ENCODE data around the gene LTC4S. TPM values are rescaled to one million over a fixed set of nuclear protein-coding genes. Genes with fewer than 3 reads are reported as not detected.
A peak's percentile ranks its signal among the peaks of the same experiment; 100 is the strongest.

Gene LTC4S
- total RNA-seq, 4 donors from 2014 or later: 4.6 to 6.9 (median 4.7) TPM; not detected in 1

GRCh38 chr5:179806250-179807048 lies 12.7 kb downstream of the LTC4S start, which contains the start of gene MGAT4B:
MGAT4B (minus strand) TSS chr5:179806866; CDS start chr5:179806583, 283 bp downstream.
- intact Hi-C loops (cut with DNase I): no loop called here
- Histone ChIP-seq H3K4me3 (peak within 1 kb of the TSS; percentile 77 to 99 (median 90)), H3K4me1 (peaks cover 42 to 57% (median 49%) of the 10 kb centered on the region in 3 donors), H3K36me3 (peaks cover 0 to 3% (median under 1%) of the 10 kb centered on the region in 3 donors), H3K27me3 (no peaks in the 10 kb centered on the region), H3K9me3 (no peaks in the 10 kb centered on the region), H3K27ac (peak within 1 kb of the TSS; percentile 93 to 99 (median 96))
- WGBS, 2 donors: 0% methylated on average over 4 of the region's 108 CpGs; no CpG with 5 or more reads in 1 of the 2 donors
- TF ChIP-seq POLR2A (IDR thresholded peaks at IDR 0.05): peak in 2 of 4 donors; percentile 51 to 76
- TF ChIP-seq, protein P1, sequence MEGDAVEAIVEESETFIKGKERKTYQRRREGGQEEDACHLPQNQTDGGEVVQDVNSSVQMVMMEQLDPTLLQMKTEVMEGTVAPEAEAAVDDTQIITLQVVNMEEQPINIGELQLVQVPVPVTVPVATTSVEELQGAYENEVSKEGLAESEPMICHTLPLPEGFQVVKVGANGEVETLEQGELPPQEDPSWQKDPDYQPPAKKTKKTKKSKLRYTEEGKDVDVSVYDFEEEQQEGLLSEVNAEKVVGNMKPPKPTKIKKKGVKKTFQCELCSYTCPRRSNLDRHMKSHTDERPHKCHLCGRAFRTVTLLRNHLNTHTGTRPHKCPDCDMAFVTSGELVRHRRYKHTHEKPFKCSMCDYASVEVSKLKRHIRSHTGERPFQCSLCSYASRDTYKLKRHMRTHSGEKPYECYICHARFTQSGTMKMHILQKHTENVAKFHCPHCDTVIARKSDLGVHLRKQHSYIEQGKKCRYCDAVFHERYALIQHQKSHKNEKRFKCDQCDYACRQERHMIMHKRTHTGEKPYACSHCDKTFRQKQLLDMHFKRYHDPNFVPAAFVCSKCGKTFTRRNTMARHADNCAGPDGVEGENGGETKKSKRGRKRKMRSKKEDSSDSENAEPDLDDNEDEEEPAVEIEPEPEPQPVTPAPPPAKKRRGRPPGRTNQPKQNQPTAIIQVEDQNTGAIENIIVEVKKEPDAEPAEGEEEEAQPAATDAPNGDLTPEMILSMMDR (IDR thresholded peaks at IDR 0.05): peak in 2 of 6 experiments; percentile 4 to 13
- no peak for DNase-seq

- Histone ChIP-seq H3K9me3 (no peaks in the 10 kb centered on the region), H3K4me1 (peaks cover 9 to 40% (median 16%) of the 10 kb centered on the region in 3 donors), H3K27me3 (no peaks in the 10 kb centered on the region), H3K4me3 (no peak overlapping the region), H3K36me3 (peaks cover 0 to 8% (median 0%) of the 10 kb centered on the region in 3 donors), H3K27ac (peak overlapping the region in 1 of 4 donors; percentile 30)
- TF ChIP-seq POLR2A (IDR thresholded peaks at IDR 0.05): no peak
- TF ChIP-seq, protein P1 (IDR thresholded peaks at IDR 0.05): no peak
- DNase-seq: no peak
- WGBS, 2 donors: 70% methylated on average over 17 to 20 of the region's 27 CpGs
- intact Hi-C loops (cut with DNase I): no loop called here
Observed at GRCh38 chr5:179812135-179812825, 18.5 kb downstream of the LTC4S start.

- Histone ChIP-seq H3K27ac (no peak overlapping the region), H3K4me3 (no peak overlapping the region), H3K27me3 (no peaks in the 10 kb centered on the region), H3K9me3 (no peaks in the 10 kb centered on the region), H3K36me3 (peaks cover 0 to 8% (median 0%) of the 10 kb centered on the region in 3 donors), H3K4me1 (peaks cover 12 to 40% (median 17%) of the 10 kb centered on the region in 3 donors)
- DNase-seq: no peak
- TF ChIP-seq, protein P1 (IDR thresholded peaks at IDR 0.05): no peak
- no peak for TF ChIP-seq POLR2A (IDR thresholded peaks at IDR 0.05)
- WGBS, 2 donors: 88 to 91% methylated on average over 3 to 5 of the region's 5 CpGs
- intact Hi-C loops (cut with DNase I): no loop called here
Observed at GRCh38 chr5:179812997-179813607, 19.3 kb downstream of the LTC4S start.

DNA sequence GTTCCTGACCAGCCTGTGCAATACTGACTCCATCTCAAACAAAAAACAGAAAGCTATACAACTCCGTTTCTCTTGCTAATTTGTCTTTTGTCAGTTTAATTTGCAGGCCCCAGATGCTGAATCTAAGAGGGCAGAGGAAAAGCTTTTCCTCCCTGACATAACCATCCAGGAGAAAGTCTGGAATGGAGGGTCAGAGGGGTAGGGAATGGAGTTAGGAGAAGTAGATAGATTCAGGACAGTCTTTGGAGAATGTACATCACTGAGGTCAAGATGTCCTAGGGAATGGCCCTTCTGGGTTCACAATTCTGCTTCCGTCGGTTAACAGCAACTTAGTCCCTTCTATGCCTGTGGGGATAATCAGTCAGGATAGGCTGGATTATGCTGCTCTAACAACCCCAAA lies 20.3 kb downstream of the LTC4S start:
- Histone ChIP-seq H3K27ac (no peak overlapping the region), H3K27me3 (no peaks in the 10 kb centered on the region)
- intact Hi-C loops (cut with DNase I): no loop called here

More for the DNA sequence above, 20.3 kb downstream of the LTC4S start:
- no peak for TF ChIP-seq POLR2A (IDR thresholded peaks at IDR 0.05)
- TF ChIP-seq, protein P1 (IDR thresholded peaks at IDR 0.05): no peak
- no peak for DNase-seq
- 63 to 77% methylated on average over 3 of the region's 3 CpGs for WGBS, 2 donors
- Histone ChIP-seq H3K4me1 (peaks cover 21 to 46% (median 24%) of the 10 kb centered on the region in 3 donors), H3K9me3 (no peaks in the 10 kb centered on the region), H3K36me3 (peaks cover 0 to 8% (median 0%) of the 10 kb centered on the region in 3 donors), H3K4me3 (no peak overlapping the region)

Measured in esophagus squamous epithelium (tissue), 5 donors.